IMR-90 (cell line): ENCODE data around the gene AXIN1. TPM values are rescaled to one million over a fixed set of nuclear protein-coding genes. Genes with fewer than 3 reads are reported as not detected.

ENCODE experiments used
- ATAC-seq: fragments of 200-7000 bp; cut with Tn5 transposase; 2 replicates; pipeline ENCODE4 v1.9.1; 2020; ENCODE audit warnings: low read depth, mild to moderate bottlenecking, moderate library complexity
- BruUV-seq: library from RNA; stranded (reverse); fragments of 400-500 nt; replicated peaks from 2 replicates; lab custom pipeline; 2021; lab: Mats Ljungman, UMichigan
- CTCF ChIA-PET: fragments of 300-600 bp; formaldehyde crosslinking; extraction: SDS; loops from one replicate; lab custom pipeline; 2021; ENCODE audit warnings: antibody characterized with exemption; lab: Yijun Ruan, JAX
- POLR2A ChIA-PET: fragments of 300-600 bp; sonication (Branson Sonifier 250); formaldehyde crosslinking; loops from one replicate; lab custom pipeline; 2022; ENCODE audit warnings: antibody characterized with exemption; ENCODE audit not compliant: unreplicated experiment; lab: Charles Lee
- DNase-seq: peaks from one replicate; pipeline ENCODE4 v3.0.0; 2013
- H2AFZ ChIP-seq: replicated peaks from 2 replicates; pipeline ENCODE3; 2013; ENCODE audit warnings: low read length, mild to moderate bottlenecking; ENCODE audit not compliant: poor library complexity
- H2AK5ac ChIP-seq: 2 replicates; pipeline ENCODE4 v1.6.1; 2013; ENCODE audit warnings: low read depth, low read length, inconsistent platforms
- H2AK9ac ChIP-seq: replicated peaks from 2 replicates; pipeline ENCODE3; 2013; ENCODE audit warnings: mild to moderate bottlenecking, low read depth, low read length, moderate library complexity; ENCODE audit not compliant: poor library complexity
- H2BK120ac ChIP-seq: 2 replicates; pipeline ENCODE4 v1.6.1; 2013; ENCODE audit warnings: low read depth, low read length, inconsistent platforms
- H2BK15ac ChIP-seq: 3 replicates; pipeline ENCODE4 v1.6.1; 2013; ENCODE audit warnings: low read depth, low read length, inconsistent platforms
- H2BK20ac ChIP-seq: 2 replicates; pipeline ENCODE4 v1.6.1; 2013; ENCODE audit warnings: low read depth, mild to moderate bottlenecking, inconsistent platforms, low read length, moderate library complexity
- H2BK5ac ChIP-seq: 2 replicates; pipeline ENCODE4 v1.6.1; 2013; ENCODE audit warnings: mild to moderate bottlenecking, low read depth, low read length, inconsistent platforms; ENCODE audit not compliant: poor library complexity, severe bottlenecking
- H3K14ac ChIP-seq: replicated peaks from 2 replicates; pipeline ENCODE4 v1.6.1; 2013; ENCODE audit warnings: low read depth, low read length, inconsistent platforms
- H3K18ac ChIP-seq: 2 replicates; pipeline ENCODE4 v1.6.1; 2013; ENCODE audit warnings: low read depth, low read length, control low read depth
- H3K23ac ChIP-seq: 2 replicates; pipeline ENCODE4 v1.6.1; 2013; ENCODE audit warnings: low read depth, low read length, inconsistent platforms
- H3K27ac ChIP-seq: 2 replicates; pipeline ENCODE4 v1.5.1; 2013; ENCODE audit warnings: mild to moderate bottlenecking, control low read depth, low read length; ENCODE audit not compliant: insufficient read depth
- H3K27me3 ChIP-seq: 2 replicates; pipeline ENCODE4 v1.6.1; 2013; ENCODE audit warnings: low read length; ENCODE audit not compliant: control insufficient read depth, insufficient read depth
- H3K36me3 ChIP-seq: 2 replicates; pipeline ENCODE4 v1.6.1; 2013; ENCODE audit warnings: low read length, mixed read lengths; ENCODE audit not compliant: control insufficient read depth, insufficient read depth
- H3K4ac ChIP-seq: 2 replicates; pipeline ENCODE4 v1.6.1; 2013; ENCODE audit warnings: low read depth, low read length, inconsistent platforms
- H3K4me1 ChIP-seq: 2 replicates; pipeline ENCODE4 v1.6.1; 2013; ENCODE audit warnings: low read length, mixed read lengths; ENCODE audit not compliant: control insufficient read depth, insufficient read depth
- H3K4me2 ChIP-seq: 2 replicates; pipeline ENCODE4 v1.6.1; 2013; ENCODE audit warnings: low read depth, mild to moderate bottlenecking, control low read depth, low read length, moderate library complexity
- H3K4me3 ChIP-seq: 2 replicates; pipeline ENCODE4 v1.5.1; 2013; ENCODE audit warnings: low read depth, mild to moderate bottlenecking, control low read depth, low read length, moderate library complexity; ENCODE audit not compliant: insufficient read depth
- H3K56ac ChIP-seq: 2 replicates; pipeline ENCODE4 v1.6.1; 2013; ENCODE audit warnings: low read length, inconsistent platforms; ENCODE audit not compliant: insufficient read depth; ENCODE audit errors: extremely low read depth
- H3K79me1 ChIP-seq, 2 experiments: 2 replicates each; pipeline ENCODE4 v1.6.1; 2013; ENCODE audit warnings: low read length in 2 of 2, inconsistent platforms in 1 of 2, low read depth in 1 of 2
- H3K9ac ChIP-seq: 2 replicates; pipeline ENCODE4 v1.6.1; 2013; ENCODE audit warnings: low read depth, low read length, control low read depth
- H3K9me1 ChIP-seq: 2 replicates; pipeline ENCODE4 v1.6.1; 2013; ENCODE audit warnings: low read length, inconsistent platforms; ENCODE audit not compliant: insufficient read depth
- H3K9me3 ChIP-seq: 2 replicates; pipeline ENCODE4 v1.6.1; 2013; ENCODE audit warnings: low read length; ENCODE audit not compliant: control insufficient read depth, insufficient read depth
- H4K20me1 ChIP-seq: 2 replicates; pipeline ENCODE4 v1.6.1; 2013; ENCODE audit warnings: low read length, inconsistent platforms; ENCODE audit not compliant: insufficient read depth
- H4K5ac ChIP-seq: 2 replicates; pipeline ENCODE4 v1.6.1; 2013; ENCODE audit warnings: mild to moderate bottlenecking, low read depth, low read length, control low read depth
- H4K8ac ChIP-seq, 2 experiments: 2 replicates each; pipeline ENCODE4 v1.6.1; 2013; ENCODE audit warnings: low read depth in 2 of 2, low read length in 2 of 2, control low read depth in 1 of 2, inconsistent platforms in 1 of 2
- H4K91ac ChIP-seq: 2 replicates; pipeline ENCODE4 v1.6.1; 2013; ENCODE audit warnings: low read depth, low read length, inconsistent platforms; ENCODE audit not compliant: insufficient read depth
- BHLHE40 ChIP-seq: fragments of 150-350 bp; IDR thresholded peaks from 2 replicates; pipeline ENCODE4 v1.6.1; 2016; ENCODE audit warnings: mild to moderate bottlenecking, low read depth, low read length
- CEBPB ChIP-seq: IDR thresholded peaks from 2 replicates; pipeline ENCODE4 v1.6.1; 2012; ENCODE audit warnings: low read depth, low read length, improper control_type of control experiment
- CTCF ChIP-seq: conservative IDR thresholded peaks from 2 replicates; pipeline ENCODE4 v1.5.1; 2012; ENCODE audit warnings: mild to moderate bottlenecking, low read depth, low read length, improper control_type of control experiment
- ELK1 ChIP-seq: fragments of 150-350 bp; IDR thresholded peaks from 2 replicates; pipeline ENCODE4 v1.6.1; 2016; ENCODE audit warnings: low read depth, mild to moderate bottlenecking, low read length, moderate library complexity, borderline replicate concordance
- MAFK ChIP-seq: IDR thresholded peaks from 2 replicates; pipeline ENCODE4 v1.6.1; 2012; ENCODE audit warnings: low read depth, low read length, improper control_type of control experiment
- MAZ ChIP-seq: IDR thresholded peaks from 2 replicates; pipeline ENCODE4 v1.6.1; 2012; ENCODE audit warnings: low read depth, mild to moderate bottlenecking, low read length, improper control_type of control experiment, moderate library complexity, borderline replicate concordance
- MXI1 ChIP-seq: IDR thresholded peaks from 2 replicates; pipeline ENCODE4 v1.6.1; 2012; ENCODE audit warnings: low read depth, mild to moderate bottlenecking, low read length, moderate library complexity, borderline replicate concordance
- NFE2L2 ChIP-seq: fragments of 150-350 bp; IDR thresholded peaks from 2 replicates; pipeline ENCODE4 v1.6.1; 2016; ENCODE audit warnings: low read depth, mild to moderate bottlenecking, low read length
- POLR2A ChIP-seq: IDR thresholded peaks from 2 replicates; pipeline ENCODE4 v1.6.1; 2012; ENCODE audit warnings: mild to moderate bottlenecking, low read depth, low read length
- RAD21 ChIP-seq: IDR thresholded peaks from 2 replicates; pipeline ENCODE4 v1.6.1; 2012; ENCODE audit warnings: low read length, improper control_type of control experiment
- RCOR1 ChIP-seq: IDR thresholded peaks from 2 replicates; pipeline ENCODE4 v1.6.1; 2012; ENCODE audit warnings: mild to moderate bottlenecking, low read length, improper control_type of control experiment; ENCODE audit not compliant: insufficient replicate concordance
- RFX5 ChIP-seq: IDR thresholded peaks from 2 replicates; pipeline ENCODE4 v1.8.0; 2012; ENCODE audit warnings: low read depth, mild to moderate bottlenecking, low read length, moderate library complexity
- USF2 ChIP-seq: fragments of 150-350 bp; IDR thresholded peaks from 2 replicates; pipeline ENCODE4 v1.6.1; 2017; ENCODE audit warnings: mild to moderate bottlenecking, antibody characterized with exemption, low read length, low read depth
- WGBS, 2 experiments: methylation state at CpG; one replicate each; pipeline versions ENCODE4 v1.1.5 to v1.1.7; 2013; ENCODE audit warnings: missing lambda C conversion rate in 2 of 2; ENCODE audit not compliant: insufficient read length in 1 of 2; ENCODE audit errors: extremely low coverage in 2 of 2; 5-methylcytosine and 5-hydroxymethylcytosine counted together
- dilution Hi-C: fragments of 300-500 bp; cut with HindIII; formaldehyde crosslinking; loops from one replicate; pipeline ENCODE4 v1.14.3; 2018; ENCODE audit warnings: low sequenced_read_pairs; ENCODE audit not compliant: unreplicated experiment
- in situ Hi-C: fragments of 300-500 bp; cut with MboI; formaldehyde crosslinking; loops from 3 replicates; pipeline ENCODE4 v1.14.3; 2019; ENCODE audit warnings: low sequenced_read_pairs, inconsistent platforms, mixed read lengths
- intact Hi-C: fragments of 100-400 bp; cut with micrococcal nuclease; formaldehyde crosslinking; loops from 2 replicates; pipeline ENCODE4 v1.10.0; 2022
- polyA plus RNA-seq, 3 experiments: library from polyadenylated mRNA; depleted of rRNA; stranded (reverse); fragments of >200 nt; gene quantifications; 2 replicates each; pipeline ENCODE4 v1.2.3, GENCODE V29; 2012; ENCODE audit warnings: low replicate concordance in 1 of 3
- total RNA-seq: library from RNA; depleted of rRNA; stranded (reverse); fragments of >200 nt; gene quantifications from 2 replicates; pipeline ENCODE4 v1.2.3, GENCODE V29; 2012

AXIN1 gene
- total and polyA plus RNA-seq, 2 of the 4 experiments (the other 2 are of a cell fraction): 10.9 to 14.2 TPM

- Histone ChIP-seq H2AFZ (no peak overlapping the region), H2BK20ac (no peak overlapping the region), H2BK120ac (no peak overlapping the region), H3K56ac (no peak overlapping the region), H3K18ac (no peak overlapping the region), H3K9ac (no peak overlapping the region), H3K4me1 (peaks cover 4% of the 10 kb centered on the region), H2AK9ac (no peak overlapping the region), H3K14ac (no peak overlapping the region), H4K91ac (no peak overlapping the region), H3K4me2 (no peak overlapping the region), H3K36me3 (peaks cover 19% of the 10 kb centered on the region), H2AK5ac (no peak overlapping the region), H4K8ac (no peak overlapping the region), H2BK15ac (no peak overlapping the region), H3K79me1 (peaks cover 4 to 43% of the 10 kb centered on the region in 2 experiments), H4K5ac (no peak overlapping the region), H3K9me3 (no peaks in the 10 kb centered on the region), H4K20me1 (peaks cover 15% of the 10 kb centered on the region; the same call in 1 of the 2 replicates), H3K9me1 (0 out of 2 replicates have a peak, but pooled peaks cover 7% of the 10 kb centered on the region), H3K27me3 (no peaks in the 10 kb centered on the region), H2BK5ac (no peak overlapping the region), H3K4ac (no peak overlapping the region), H3K4me3 (no peak overlapping the region), H3K23ac (no peak overlapping the region), H3K27ac (no peak overlapping the region)
- 100% methylated on average over 1 of the region's 22 CpGs; no CpG with 5 or more reads in 1 of the 2 experiments for WGBS, 2 experiments
- POLR2A ChIA-PET: no interaction called here
- no TSS peak for BruUV-seq
- dilution Hi-C loops: no loop called here
- DNase-seq: no peak
- CTCF ChIA-PET: interaction anchor here (0.6 kb wide), 1 partner anchor 13 kb away, joined by 5 read pairs; no protein-coding TSS in a partner anchor
- intact Hi-C loops: loop anchor here (5.0 to 10.0 kb wide), 2 partner anchors 85 to 128 kb away; partner anchors contain the start of gene CAPN15
- no peak for TF ChIP-seq RCOR1
- no peak for TF ChIP-seq BHLHE40
- no peak for TF ChIP-seq RFX5
- no peak for TF ChIP-seq MXI1
- TF ChIP-seq RAD21: no peak
- no peak for TF ChIP-seq NFE2L2
- no peak for TF ChIP-seq POLR2A
- TF ChIP-seq CEBPB: no peak
- TF ChIP-seq MAZ: no peak
- TF ChIP-seq ELK1: no peak
- TF ChIP-seq CTCF: no peak
- no peak for TF ChIP-seq MAFK
- TF ChIP-seq USF2: no peak
- no peak for ATAC-seq
- in situ Hi-C loops: loop anchor here (10.0 kb wide), 1 partner anchor 245 kb away; the partner anchor contains the start of genes MCRIP2 and WDR90
These were observed 47.0 kb upstream of the AXIN1 start for GRCh38 chr16:399340-400019.
